Urothelium cell line (cell line): ENCODE measurements around the gene ADGRD1.
A peak's percentile ranks its signal among the peaks of the same experiment; 100 is the strongest.
"Not testable (repeated sequence)": the region's sequence is repeated elsewhere in the genome, so short reads cannot be mapped to it uniquely, and the experiment has no call there.

Source experiments
- DNase-seq: peaks from one replicate; pipeline ENCODE4 v3.0.0; 2011; ENCODE audit warnings: low spot score, mixed read lengths
- FAIRE-seq: peaks from 2 replicates; lab custom pipeline; 2011; peaks lifted over from hg19 to GRCh38; lab: Jason Lieb, UNC

Gene ADGRD1

GRCh38 chr12:130982565-130983225 lies 29.0 kb downstream of the ADGRD1 start:
- FAIRE-seq (no peak), DNase-seq (no peak)

- FAIRE-seq (no peak), DNase-seq (peak; percentile 12)
Observed at GRCh38 chr12:130983328-130984017, 29.8 kb downstream of the ADGRD1 start.

GRCh38 chr12:130984183-130985058 lies 30.7 kb downstream of the ADGRD1 start:
- DNase-seq, result no peak
- FAIRE-seq, result no peak

GRCh38 chr12:130987151-130987931 lies 33.6 kb downstream of the ADGRD1 start:
- FAIRE-seq (no peak), DNase-seq (no peak)

- FAIRE-seq (no peak), DNase-seq (no peak)
Observed at GRCh38 chr12:130988261-130988660, 34.6 kb downstream of the ADGRD1 start.

- DNase-seq, result no peak
- FAIRE-seq, result no peak
Observed at GRCh38 chr12:130988751-130989150, 35.0 kb downstream of the ADGRD1 start.

- FAIRE-seq (no peak), DNase-seq (no peak)
Observed at GRCh38 chr12:130989391-130989790, 35.7 kb downstream of the ADGRD1 start.

GRCh38 chr12:130990034-130990433 lies 36.3 kb downstream of the ADGRD1 start:
- FAIRE-seq (no peak), DNase-seq (no peak)

- FAIRE-seq, result no peak
- DNase-seq, result no peak
Observed at GRCh38 chr12:130992448-130992847, 38.7 kb downstream of the ADGRD1 start.

GRCh38 chr12:130992979-130993538 lies 39.4 kb downstream of the ADGRD1 start:
- FAIRE-seq, result no peak

GRCh38 chr12:130993759-130994670 lies 40.3 kb downstream of the ADGRD1 start:
- peak; percentile 92 for FAIRE-seq

More at GRCh38 chr12:130992979-130993538, 39.4 kb downstream of the ADGRD1 start:
- DNase-seq, result no peak

GRCh38 chr12:130994821-130995375 lies 41.2 kb downstream of the ADGRD1 start:
- FAIRE-seq (no peak), DNase-seq (no peak)

More at GRCh38 chr12:130993759-130994670, 40.3 kb downstream of the ADGRD1 start:
- DNase-seq, result peak; percentile 98

- not testable (repeated sequence) for DNase-seq, FAIRE-seq
Observed at GRCh38 chr12:130995386-130995969, 41.8 kb downstream of the ADGRD1 start.

GRCh38 chr12:130998136-130998535 lies 44.4 kb downstream of the ADGRD1 start:
- no peak for FAIRE-seq

GRCh38 chr12:131000000-131000486 lies 46.3 kb downstream of the ADGRD1 start:
- FAIRE-seq (no peak), DNase-seq (no peak)

More at GRCh38 chr12:130998136-130998535, 44.4 kb downstream of the ADGRD1 start:
- DNase-seq, result no peak

GRCh38 chr12:131001493-131001892 lies 47.8 kb downstream of the ADGRD1 start:
- FAIRE-seq (no peak), DNase-seq (no peak)

- no peak for FAIRE-seq
Observed at GRCh38 chr12:131002216-131002631, 48.5 kb downstream of the ADGRD1 start.

GRCh38 chr12:131003036-131003715 lies 49.5 kb downstream of the ADGRD1 start:
- DNase-seq (no peak), FAIRE-seq (no peak)

More at GRCh38 chr12:131002216-131002631, 48.5 kb downstream of the ADGRD1 start:
- DNase-seq, result no peak
